H9 (cell line): ENCODE results near the gene CTDSPL. TPM values are rescaled to one million over a fixed set of nuclear protein-coding genes. Genes with fewer than 3 reads are reported as not detected.
A peak's percentile ranks its signal among the peaks of the same experiment; 100 is the strongest.

ENCODE experiments used
- DNase-seq: peaks from one replicate; pipeline ENCODE4 v3.0.0-alpha.2; 2017
- H2AFZ ChIP-seq: one replicate; pipeline ENCODE4 v1.6.1; 2013; ENCODE audit warnings: mild to moderate bottlenecking, low read length, control low read depth, moderate library complexity
- H2AK5ac ChIP-seq: 2 replicates; pipeline ENCODE4 v1.6.1; 2013; ENCODE audit warnings: low read length, control low read depth, mixed read lengths; ENCODE audit not compliant: insufficient read length
- H2BK120ac ChIP-seq: one replicate; pipeline ENCODE4 v1.6.1; 2013; ENCODE audit warnings: low read depth, mild to moderate bottlenecking, low read length, control low read depth, inconsistent platforms; ENCODE audit not compliant: poor library complexity, severe bottlenecking
- H2BK12ac ChIP-seq: 2 replicates; pipeline ENCODE4 v1.6.1; 2013; ENCODE audit warnings: low read length, control low read depth, mixed read lengths, low read depth; ENCODE audit not compliant: insufficient read length
- H2BK15ac ChIP-seq: 2 replicates; pipeline ENCODE4 v1.6.1; 2013; ENCODE audit warnings: low read depth, low read length, control low read depth
- H2BK20ac ChIP-seq: one replicate; pipeline ENCODE4 v1.6.1; 2013; ENCODE audit warnings: low read depth, mild to moderate bottlenecking, low read length, control low read depth, inconsistent platforms; ENCODE audit not compliant: poor library complexity, severe bottlenecking
- H2BK5ac ChIP-seq: 2 replicates; pipeline ENCODE4 v1.6.1; 2013; ENCODE audit warnings: low read length, control low read depth, mixed read lengths; ENCODE audit not compliant: insufficient read length
- H3K14ac ChIP-seq: 2 replicates; pipeline ENCODE4 v1.6.1; 2013; ENCODE audit warnings: low read length, control low read depth; ENCODE audit not compliant: insufficient read depth
- H3K18ac ChIP-seq: 2 replicates; pipeline ENCODE4 v1.6.1; 2013; ENCODE audit warnings: low read depth, mild to moderate bottlenecking, mixed read lengths, low read length, control low read depth; ENCODE audit not compliant: insufficient read length
- H3K23ac ChIP-seq: 2 replicates; pipeline ENCODE4 v1.6.1; 2013; ENCODE audit warnings: low read length, control low read depth, mixed read lengths, low read depth; ENCODE audit not compliant: insufficient read length
- H3K23me2 ChIP-seq: 2 replicates; pipeline ENCODE4 v1.6.1; 2013; ENCODE audit warnings: low read depth, mild to moderate bottlenecking, mixed read lengths, low read length, control low read depth; ENCODE audit not compliant: insufficient read length, poor library complexity, severe bottlenecking
- H3K27ac ChIP-seq: 2 replicates; pipeline ENCODE4 v1.5.1; 2013; ENCODE audit warnings: low read length, control low read depth, mixed read lengths, low read depth; ENCODE audit not compliant: insufficient read length
- H3K27me3 ChIP-seq: 2 replicates; pipeline ENCODE4 v1.6.1; 2013; ENCODE audit warnings: low read length, control low read depth, inconsistent platforms; ENCODE audit not compliant: insufficient read depth
- H3K4ac ChIP-seq: 2 replicates; pipeline ENCODE4 v1.6.1; 2013; ENCODE audit warnings: low read depth, mild to moderate bottlenecking, control low read depth, inconsistent platforms, low read length, moderate library complexity
- H3K4me1 ChIP-seq: 2 replicates; pipeline ENCODE4 v1.6.1; 2013; ENCODE audit warnings: low read length, control low read depth, inconsistent platforms; ENCODE audit not compliant: insufficient read depth
- H3K4me2 ChIP-seq: 2 replicates; pipeline ENCODE4 v1.6.1; 2013; ENCODE audit warnings: low read length, control low read depth, mixed read lengths; ENCODE audit not compliant: insufficient read length, insufficient read depth
- H3K56ac ChIP-seq: 2 replicates; pipeline ENCODE4 v1.6.1; 2013; ENCODE audit warnings: low read depth, mild to moderate bottlenecking, mixed read lengths, low read length, control low read depth; ENCODE audit not compliant: insufficient read length
- H3K79me1 ChIP-seq: 2 replicates; pipeline ENCODE4 v1.6.1; 2013; ENCODE audit warnings: low read depth, mild to moderate bottlenecking, moderate library complexity, low read length, control low read depth, inconsistent platforms; ENCODE audit not compliant: insufficient read depth, poor library complexity, severe bottlenecking
- H3K79me2 ChIP-seq: 2 replicates; pipeline ENCODE4 v1.6.1; 2013; ENCODE audit warnings: low read length, control low read depth, inconsistent platforms; ENCODE audit not compliant: insufficient read depth
- H3K9ac ChIP-seq: 2 replicates; pipeline ENCODE4 v1.6.1; 2013; ENCODE audit warnings: low read length, control low read depth, mixed read lengths; ENCODE audit not compliant: insufficient read length; ENCODE audit errors: extremely low read depth
- H3K9me3 ChIP-seq: one replicate; pipeline ENCODE4 v1.6.1; 2013; ENCODE audit warnings: low read depth, low read length, inconsistent platforms; ENCODE audit not compliant: control insufficient read depth
- H3T11ph ChIP-seq: one replicate; pipeline ENCODE4 v1.6.1; 2013; ENCODE audit warnings: mild to moderate bottlenecking, low read length, control low read depth, inconsistent platforms
- H4K20me1 ChIP-seq: one replicate; pipeline ENCODE4 v1.6.1; 2013; ENCODE audit not compliant: control insufficient read depth, insufficient read length, insufficient read depth
- H4K5ac ChIP-seq: 2 replicates; pipeline ENCODE4 v1.6.1; 2013; ENCODE audit warnings: low read depth, mild to moderate bottlenecking, mixed read lengths, low read length, control low read depth; ENCODE audit not compliant: insufficient read length
- H4K8ac ChIP-seq: replicated peaks from 2 replicates; pipeline ENCODE4 v1.6.1; 2013; ENCODE audit warnings: low read length, control low read depth, mixed read lengths, low read depth; ENCODE audit not compliant: insufficient read length
- H4K91ac ChIP-seq: 2 replicates; pipeline ENCODE4 v1.6.1; 2013; ENCODE audit warnings: low read depth, mild to moderate bottlenecking, moderate library complexity, mixed read lengths, low read length, control low read depth; ENCODE audit not compliant: insufficient read length
- H3K27ac Mint-ChIP-seq, 3 experiments: 2 replicates in 2 of 3; 3 replicates in 1 of 3; pipeline ENCODE4 v1.8.0; 2020 to 2021; ENCODE audit warnings: mixed read lengths in 3 of 3, mild to moderate bottlenecking in 1 of 3, moderate library complexity in 1 of 3
- H3K27me3 Mint-ChIP-seq: 2 replicates; pipeline ENCODE4 v1.8.0; 2021; ENCODE audit warnings: low read depth, mild to moderate bottlenecking, moderate library complexity, mixed read lengths
- H3K36me3 Mint-ChIP-seq, 3 experiments: 2 replicates in 2 of 3; 3 replicates in 1 of 3; pipeline ENCODE4 v1.8.0; 2020 to 2021; ENCODE audit warnings: low read depth in 3 of 3, mixed read lengths in 3 of 3; ENCODE audit not compliant: insufficient read depth in 1 of 3
- H3K4me1 Mint-ChIP-seq, 2 experiments: 2 replicates each; pipeline ENCODE4 v1.8.0; 2020; ENCODE audit warnings: mixed read lengths in 2 of 2
- H3K4me3 Mint-ChIP-seq, 2 experiments: 2 replicates in 1 of 2; 3 replicates in 1 of 2; pipeline ENCODE4 v1.8.0; 2020 to 2021; ENCODE audit warnings: mild to moderate bottlenecking in 2 of 2, mixed read lengths in 2 of 2, moderate library complexity in 1 of 2
- H3K9me3 Mint-ChIP-seq, 2 experiments: 2 replicates in 1 of 2; 3 replicates in 1 of 2; pipeline ENCODE4 v1.8.0; 2020; ENCODE audit warnings: mild to moderate bottlenecking in 2 of 2, mixed read lengths in 2 of 2, moderate library complexity in 1 of 2
- CTCF ChIP-seq: fragments of 200-600 bp; sonication (generic); conservative IDR thresholded peaks from 3 replicates; pipeline ENCODE4 v1.8.0; 2021; ENCODE audit warnings: antibody characterized with exemption, mild to moderate bottlenecking
- WGBS: extraction: QIAGEN DNeasy Blood & Tissue Kit; methylation state at CpG from one replicate; pipeline ENCODE4 v1.1.7; 2013; ENCODE audit warnings: missing lambda C conversion rate, low lambda C conversion rate, mixed read lengths; ENCODE audit not compliant: insufficient read length; ENCODE audit errors: extremely low coverage; 5-methylcytosine and 5-hydroxymethylcytosine counted together
- total RNA-seq: library from RNA; stranded (reverse); gene quantifications from 2 replicates; pipeline ENCODE4 v1.2.1, GENCODE V29; 2021

CTDSPL gene
- total RNA-seq, 1 experiment from 2014 or later: 20.8 TPM

GRCh38 chr3:37935290-37935668 is 73.6 kb downstream of the CTDSPL start:
- Histone ChIP-seq H2AFZ (no peak overlapping the region), H2BK15ac (no peak overlapping the region), H2BK20ac (no peak overlapping the region), H4K91ac (no peak overlapping the region), H3K4ac (no peak overlapping the region), H3T11ph (no peak overlapping the region), H3K27ac (no peak overlapping the region), H4K20me1 (no peaks in the 10 kb centered on the region), H2BK5ac (no peak overlapping the region), H3K9ac (no peak overlapping the region), H3K4me2 (no peak overlapping the region), H3K23ac (no peak overlapping the region), H4K8ac (no peak overlapping the region), H3K14ac (no peak overlapping the region), H3K79me1 (no peaks in the 10 kb centered on the region), H3K23me2 (no peaks in the 10 kb centered on the region), H3K56ac (no peak overlapping the region), H2BK120ac (no peak overlapping the region), H3K9me3 (no peaks in the 10 kb centered on the region), H2BK12ac (no peak overlapping the region), H3K4me1 (peaks cover 6% of the 10 kb centered on the region; the same call in 1 of the 2 replicates), H4K5ac (no peak overlapping the region), H3K79me2 (0 out of 2 replicates have a peak, but pooled peaks cover 2% of the 10 kb centered on the region), H3K27me3 (no peaks in the 10 kb centered on the region), H3K18ac (no peak overlapping the region), H2AK5ac (no peak overlapping the region)
- DNase-seq: no peak
- no peak for TF ChIP-seq CTCF
- no peak overlapping the region for H3K4me3 Mint-ChIP-seq
- no CpG with 5 or more reads among the region's 1 CpG for WGBS
- peaks cover 0 to 4% (median 0%) of the 10 kb centered on the region in 3 experiments; a peak in 2 of 7 replicates for H3K36me3 Mint-ChIP-seq
- peaks cover 11 to 17% of the 10 kb centered on the region in 2 experiments for H3K4me1 Mint-ChIP-seq
- H3K27ac Mint-ChIP-seq: peak overlapping the region in 1 of 3 experiments; percentile 12; a peak in 3 of 7 replicates
- H3K9me3 Mint-ChIP-seq: no peaks in the 10 kb centered on the region
- H3K27me3 Mint-ChIP-seq: no peaks in the 10 kb centered on the region
